Measurements from ENCODE around the gene SLC35G6.

- TF ChIP-seq CTCF (IDR thresholded peaks at IDR 0.05) (no peak), CREM (CRISPR knock-in tag; IDR thresholded peaks at IDR 0.05) (no peak), FOXP1 (CRISPR knock-in tag; IDR thresholded peaks at IDR 0.05; ENCODE audit: borderline replicate concordance) (no peak), ESRRA (CRISPR knock-in tag; IDR thresholded peaks at IDR 0.05; ENCODE audit: borderline replicate concordance) (no peak), ZNF512 (CRISPR knock-in tag; IDR thresholded peaks at IDR 0.05; ENCODE audit: borderline replicate concordance) (no peak)
Measured at GRCh38 chr17:7462474-7463371, 18.5 kb upstream of the SLC35G6 start.

Measured in WTC11 (cell line).